Mesendoderm (in vitro differentiated cells): ENCODE results near the gene BUD13.

Experiments
- DNase-seq: peaks from one replicate; pipeline ENCODE4 v3.0.0; 2013
- H2AK5ac ChIP-seq: 2 replicates; pipeline ENCODE4 v1.6.1; 2013; ENCODE audit warnings: low read length, inconsistent platforms
- H2BK120ac ChIP-seq: 2 replicates; pipeline ENCODE4 v1.6.1; 2013; ENCODE audit warnings: low read depth, mild to moderate bottlenecking, low read length, moderate library complexity, mixed read lengths
- H2BK15ac ChIP-seq: replicated peaks from 2 replicates; pipeline ENCODE4 v1.6.1; 2013; ENCODE audit warnings: low read depth, mild to moderate bottlenecking, moderate library complexity
- H2BK5ac ChIP-seq: 2 replicates; pipeline ENCODE4 v1.6.1; 2013; ENCODE audit warnings: low read length, inconsistent platforms
- H3K18ac ChIP-seq: 2 replicates; pipeline ENCODE4 v1.6.1; 2013; ENCODE audit warnings: mild to moderate bottlenecking, low read length, mixed read lengths
- H3K23ac ChIP-seq: one replicate; pipeline ENCODE4 v1.6.1; 2013; ENCODE audit warnings: low read length
- H3K27ac ChIP-seq: 2 replicates; pipeline ENCODE4 v1.5.1; 2013; ENCODE audit warnings: low read depth, mild to moderate bottlenecking, inconsistent platforms, low read length, moderate library complexity
- H3K27me3 ChIP-seq: 2 replicates; pipeline ENCODE4 v1.6.1; 2013; ENCODE audit warnings: low read length, control low read depth, mild to moderate bottlenecking, inconsistent platforms; ENCODE audit not compliant: insufficient read depth, poor library complexity
- H3K36me3 ChIP-seq: 2 replicates; pipeline ENCODE4 v1.6.1; 2013; ENCODE audit warnings: low read length, inconsistent platforms; ENCODE audit not compliant: control insufficient read depth, insufficient read depth
- H3K4ac ChIP-seq: one replicate; pipeline ENCODE4 v1.6.1; 2013; ENCODE audit warnings: low read depth, mild to moderate bottlenecking, low read length, moderate library complexity
- H3K4me1 ChIP-seq: 2 replicates; pipeline ENCODE4 v1.6.1; 2013; ENCODE audit warnings: low read depth, low read length, inconsistent platforms; ENCODE audit not compliant: control insufficient read depth
- H3K4me2 ChIP-seq: 2 replicates; pipeline ENCODE4 v1.6.1; 2013; ENCODE audit warnings: low read length
- H3K4me3 ChIP-seq: 2 replicates; pipeline ENCODE4 v1.5.1; 2013; ENCODE audit warnings: mild to moderate bottlenecking, low read length
- H3K56ac ChIP-seq: one replicate; pipeline ENCODE4 v1.6.1; 2013; ENCODE audit warnings: low read length
- H3K79me1 ChIP-seq: 2 replicates; pipeline ENCODE4 v1.6.1; 2013; ENCODE audit warnings: low read length, inconsistent platforms
- H3K79me2 ChIP-seq: 2 replicates; pipeline ENCODE4 v1.6.1; 2013; ENCODE audit warnings: mild to moderate bottlenecking, low read length; ENCODE audit not compliant: control insufficient read depth, insufficient read depth
- H3K9ac ChIP-seq: 2 replicates; pipeline ENCODE4 v1.6.1; 2013; ENCODE audit warnings: low read length, inconsistent platforms
- H4K5ac ChIP-seq: one replicate; pipeline ENCODE4 v1.6.1; 2013; ENCODE audit warnings: low read length
- H4K8ac ChIP-seq: one replicate; pipeline ENCODE4 v1.6.1; 2013; ENCODE audit warnings: low read depth, mild to moderate bottlenecking, control low read depth, low read length, moderate library complexity
- WGBS: extraction: QIAGEN DNeasy Blood & Tissue Kit; methylation state at CpG from one replicate; pipeline ENCODE4 v1.1.7; 2013; ENCODE audit warnings: low lambda C conversion rate, missing lambda C conversion rate; ENCODE audit not compliant: insufficient coverage; ENCODE audit errors: extremely low coverage; 5-methylcytosine and 5-hydroxymethylcytosine counted together

BUD13 gene

GRCh38 chr11:116725434-116726221, 47.2 kb downstream of the BUD13 start:
- H4K8ac ChIP-seq, result no peak overlapping the region
- peak; percentile 62 for DNase-seq
- no peak overlapping the region for H3K9ac ChIP-seq
- no peaks in the 10 kb centered on the region for H3K27me3 ChIP-seq
- no peak overlapping the region for H3K56ac ChIP-seq
- no peak overlapping the region for H3K23ac ChIP-seq
- H3K79me2 ChIP-seq, result no peaks in the 10 kb centered on the region
- H4K5ac ChIP-seq, result no peak overlapping the region
- no peak overlapping the region for H3K27ac ChIP-seq
- H2BK15ac ChIP-seq, result no peak overlapping the region
- no peak overlapping the region for H2BK5ac ChIP-seq
- H3K4me1 ChIP-seq, result no peaks in the 10 kb centered on the region
- H2BK120ac ChIP-seq, result no peak overlapping the region
- no peaks in the 10 kb centered on the region for H3K79me1 ChIP-seq
- no peak overlapping the region for H3K4ac ChIP-seq
- no peak overlapping the region for H3K4me2 ChIP-seq
- no peak overlapping the region for H2AK5ac ChIP-seq
- H3K4me3 ChIP-seq, result no peak overlapping the region
- no peak overlapping the region for H3K18ac ChIP-seq
- no CpG with 5 or more reads among the region's 19 CpGs for WGBS
- H3K36me3 ChIP-seq, result no peaks in the 10 kb centered on the region

DNA sequence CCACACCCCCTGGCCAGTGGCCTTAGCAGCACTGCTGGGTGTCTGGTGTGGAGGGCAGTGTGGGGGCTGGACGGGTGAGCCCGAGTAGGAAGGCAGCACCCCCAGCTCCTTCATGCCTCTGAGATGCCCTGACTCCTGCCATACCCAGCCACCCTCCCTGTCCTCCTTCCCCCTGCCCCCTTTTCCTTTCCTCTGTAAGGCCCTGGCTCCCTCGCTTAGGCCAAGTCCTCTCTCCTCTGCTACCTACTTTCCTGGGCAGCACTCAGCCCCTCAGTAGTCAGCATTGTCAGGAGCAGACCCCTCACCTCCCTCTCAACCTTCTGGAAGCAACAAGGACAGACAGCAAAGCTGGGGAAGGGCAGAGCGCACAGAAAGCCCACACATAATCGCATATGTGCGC, 48.0 kb downstream of the BUD13 start:
- Histone ChIP-seq H3K79me1 (no peaks in the 10 kb centered on the region), H4K5ac (no peak overlapping the region), H2AK5ac (no peak overlapping the region), H2BK120ac (no peak overlapping the region), H3K4me1 (no peaks in the 10 kb centered on the region), H3K56ac (peak overlapping the region; percentile 6), H4K8ac (no peak overlapping the region), H3K36me3 (no peaks in the 10 kb centered on the region), H3K4me2 (no peak overlapping the region), H3K23ac (no peak overlapping the region), H2BK15ac (no peak overlapping the region), H3K4ac (no peak overlapping the region), H2BK5ac (no peak overlapping the region), H3K27me3 (no peaks in the 10 kb centered on the region), H3K18ac (no peak overlapping the region), H3K4me3 (no peak overlapping the region), H3K27ac (no peak overlapping the region), H3K9ac (no peak overlapping the region), H3K79me2 (no peaks in the 10 kb centered on the region)
- no peak for DNase-seq
- no CpG with 5 or more reads among the region's 6 CpGs for WGBS

- Histone ChIP-seq H3K4ac (no peak overlapping the region), H2AK5ac (no peak overlapping the region), H3K23ac (no peak overlapping the region), H2BK15ac (no peak overlapping the region), H3K4me1 (no peaks in the 10 kb centered on the region), H3K79me1 (no peaks in the 10 kb centered on the region), H3K79me2 (no peaks in the 10 kb centered on the region), H3K9ac (no peak overlapping the region), H2BK5ac (no peak overlapping the region), H3K27me3 (no peaks in the 10 kb centered on the region), H3K4me3 (no peak overlapping the region), H3K36me3 (no peaks in the 10 kb centered on the region), H2BK120ac (no peak overlapping the region), H4K8ac (no peak overlapping the region), H3K4me2 (no peak overlapping the region), H4K5ac (no peak overlapping the region), H3K18ac (no peak overlapping the region), H3K27ac (no peak overlapping the region), H3K56ac (no peak overlapping the region)
- WGBS, result no CpG with 5 or more reads among the region's 7 CpGs
- no peak for DNase-seq
Measured at GRCh38 chr11:116723511-116723910, 49.3 kb downstream of the BUD13 start.

DNA sequence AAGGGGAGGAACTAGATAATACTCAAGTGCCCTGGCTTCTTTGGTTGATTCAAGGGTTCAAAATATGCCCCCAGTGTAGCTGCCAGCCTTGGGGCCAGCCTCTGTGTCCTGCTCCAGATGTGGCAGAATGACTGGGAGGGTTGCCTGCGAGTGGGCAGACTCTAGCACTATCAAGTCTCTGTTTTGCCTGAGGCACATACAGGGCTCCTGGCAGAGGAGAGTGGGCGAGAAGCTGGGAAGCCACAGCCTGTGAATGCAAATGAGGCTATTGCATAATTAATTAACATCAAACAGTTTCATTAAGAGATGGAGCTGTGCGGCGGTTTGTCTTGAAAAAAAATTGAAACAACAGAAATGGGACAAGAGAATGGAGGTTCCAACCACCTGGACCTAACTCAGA, 50.8 kb downstream of the BUD13 start:
- no peak overlapping the region for H3K27ac ChIP-seq
- H4K5ac ChIP-seq, result no peak overlapping the region
- no peaks in the 10 kb centered on the region for H3K79me1 ChIP-seq
- no peak overlapping the region for H3K56ac ChIP-seq
- H3K4me2 ChIP-seq, result no peak overlapping the region
- H3K79me2 ChIP-seq, result no peaks in the 10 kb centered on the region
- H4K8ac ChIP-seq, result no peak overlapping the region
- no peak overlapping the region for H3K4me3 ChIP-seq
- no peaks in the 10 kb centered on the region for H3K27me3 ChIP-seq
- H3K18ac ChIP-seq, result no peak overlapping the region
- DNase-seq, result no peak
- H3K4ac ChIP-seq, result no peak overlapping the region
- H3K4me1 ChIP-seq, result no peaks in the 10 kb centered on the region
- H2BK15ac ChIP-seq, result no peak overlapping the region
- no peaks in the 10 kb centered on the region for H3K36me3 ChIP-seq
- H2BK120ac ChIP-seq, result no peak overlapping the region
- H3K9ac ChIP-seq, result no peak overlapping the region
- no CpG with 5 or more reads among the region's 4 CpGs for WGBS
- no peak overlapping the region for H2AK5ac ChIP-seq
- H2BK5ac ChIP-seq, result no peak overlapping the region
- H3K23ac ChIP-seq, result no peak overlapping the region

- Histone ChIP-seq H4K5ac (no peak overlapping the region), H2BK120ac (no peak overlapping the region), H2AK5ac (no peak overlapping the region), H3K36me3 (no peaks in the 10 kb centered on the region), H3K18ac (no peak overlapping the region), H3K79me2 (no peaks in the 10 kb centered on the region), H3K4ac (no peak overlapping the region), H4K8ac (no peak overlapping the region), H3K27ac (no peak overlapping the region), H3K56ac (no peak overlapping the region), H3K4me1 (no peaks in the 10 kb centered on the region), H3K4me3 (no peak overlapping the region), H3K4me2 (no peak overlapping the region), H3K79me1 (no peaks in the 10 kb centered on the region), H2BK5ac (no peak overlapping the region), H3K27me3 (no peaks in the 10 kb centered on the region), H3K23ac (no peak overlapping the region), H3K9ac (no peak overlapping the region), H2BK15ac (no peak overlapping the region)
- no CpG with 5 or more reads among the region's 6 CpGs for WGBS
- DNase-seq, result no peak
Measured at GRCh38 chr11:116720895-116721294, 51.9 kb downstream of the BUD13 start.

DNA sequence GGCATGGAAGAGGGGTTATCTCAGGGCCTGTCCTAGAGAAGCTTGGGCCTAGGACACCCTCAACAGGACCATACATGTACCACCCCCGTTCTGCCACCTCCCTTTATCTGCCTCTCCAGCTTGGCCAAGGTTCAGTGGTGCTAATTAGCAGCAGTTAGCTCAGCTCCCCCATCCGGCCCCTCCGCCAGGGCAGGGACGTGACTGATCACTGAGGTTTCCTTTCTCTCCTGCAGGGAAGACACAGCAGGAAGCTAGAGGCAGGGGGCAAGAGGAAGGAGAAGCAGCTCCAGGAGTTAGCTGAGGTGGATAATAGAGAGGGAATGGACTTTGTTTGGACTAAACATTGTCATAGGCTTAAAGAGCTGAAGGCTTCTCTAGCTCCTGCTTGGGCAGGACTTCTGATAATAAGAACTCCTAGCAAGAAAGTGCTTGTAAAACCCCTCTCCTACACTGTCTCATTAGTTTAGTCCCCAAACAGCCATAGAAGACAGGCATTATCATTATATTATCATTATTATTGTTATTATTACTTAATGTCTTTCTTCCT, 53.8 kb downstream of the BUD13 start:
- Histone ChIP-seq H4K5ac (no peak overlapping the region), H3K79me1 (no peaks in the 10 kb centered on the region), H2BK5ac (no peak overlapping the region), H3K27ac (no peak overlapping the region), H2AK5ac (no peak overlapping the region), H3K27me3 (no peaks in the 10 kb centered on the region), H2BK120ac (no peak overlapping the region), H3K4ac (no peak overlapping the region), H3K56ac (no peak overlapping the region), H3K9ac (no peak overlapping the region), H3K4me3 (no peak overlapping the region), H4K8ac (no peak overlapping the region), H3K23ac (no peak overlapping the region), H3K36me3 (no peaks in the 10 kb centered on the region), H3K4me2 (no peak overlapping the region), H2BK15ac (no peak overlapping the region), H3K18ac (no peak overlapping the region), H3K79me2 (no peaks in the 10 kb centered on the region), H3K4me1 (no peaks in the 10 kb centered on the region)
- DNase-seq, result no peak
- WGBS, result no CpG with 5 or more reads among the region's 4 CpGs
